Sigmoid colon (tissue), 7 donors: Measurements from ENCODE around the gene SPP2. TPM values are rescaled to one million over a fixed set of nuclear protein-coding genes. Genes with fewer than 3 reads are reported as not detected.

Experiments used
- DNase-seq: peaks from one replicate; pipeline ENCODE4 v3.0.0-alpha.2; 2019
- H3K27ac ChIP-seq, 4 donors: fragments of 200-600 bp; sonication (generic); one replicate each; pipeline ENCODE4 v1.5.1; 2016 to 2019; ENCODE audit warnings: mild to moderate bottlenecking in 1 of 4
- H3K27me3 ChIP-seq, 3 donors: fragments of 200-600 bp; sonication (generic); one replicate each; pipeline ENCODE4 v1.5.1; 2019; ENCODE audit warnings: mild to moderate bottlenecking in 1 of 3
- H3K36me3 ChIP-seq, 4 donors: fragments of 200-600 bp; sonication (generic); one replicate each; pipeline ENCODE4 v1.5.1; 2016 to 2019
- H3K4me1 ChIP-seq, 4 donors: fragments of 200-600 bp; sonication (generic); one replicate each; pipeline ENCODE4 v1.5.1; 2017 to 2019
- H3K4me3 ChIP-seq, 4 donors: fragments of 200-600 bp; sonication (generic); one replicate each; pipeline ENCODE4 v1.5.1; 2017 to 2019; ENCODE audit warnings: mild to moderate bottlenecking in 2 of 4, moderate library complexity in 1 of 4
- H3K9me3 ChIP-seq, 4 donors: fragments of 200-600 bp in 3 of 4; sonication (generic) in 3 of 4; one replicate each; pipeline versions ENCODE4 v1.5.1 to v1.6.1; 2013 to 2019
- EP300 ChIP-seq, 4 donors: sonication (generic); formaldehyde crosslinking; IDR thresholded peaks; one replicate each; pipeline ENCODE4 v1.6.1; 2017; ENCODE audit warnings: antibody characterized with exemption in 4 of 4
- POLR2A ChIP-seq, 2 donors: fragments of 450-650 bp; IDR thresholded peaks; one replicate each; pipeline ENCODE4 v1.6.1; 2016; ENCODE audit warnings: antibody characterized with exemption in 2 of 2, mild to moderate bottlenecking in 2 of 2, moderate library complexity in 2 of 2
- POLR2AphosphoS5 ChIP-seq, 4 donors: sonication (generic); formaldehyde crosslinking; IDR thresholded peaks; one replicate each; pipeline ENCODE4 v1.6.1; 2017; ENCODE audit warnings: antibody characterized with exemption in 4 of 4
- WGBS, 2 donors: extraction: QIAGEN DNeasy Blood & Tissue Kit; methylation state at CpG; one replicate each; pipeline ENCODE4 v1.1.7; 2013; 5-methylcytosine and 5-hydroxymethylcytosine counted together
- intact Hi-C: fragments of 100-400 bp; cut with DNase I; formaldehyde crosslinking; loops from one replicate; pipeline ENCODE4 v1.15.1; 2023
- polyA plus RNA-seq, 3 donors: library from polyadenylated mRNA; stranded (reverse); fragments of 200-250 nt; gene quantifications; one replicate each; pipeline ENCODE4 v1.2.3, GENCODE V29; 2013
- total RNA-seq, 4 donors: library from RNA; depleted of rRNA; stranded (reverse); fragments of >200 nt; gene quantifications; one replicate each; pipeline ENCODE4 v1.1.0, GENCODE V29; 2016
- TF ChIP-seq, protein P1 (sequence below), 4 experiments: fragments of 450-650 bp in 3 of 4; fragments of 200-600 bp in 1 of 4; IDR thresholded peaks; one replicate each; pipeline ENCODE4 v1.5.1; 2016 to 2019; ENCODE audit warnings: antibody characterized with exemption in 4 of 4, mild to moderate bottlenecking in 3 of 4, moderate library complexity in 2 of 4
- donor health status: healthy with polysubstance abuse.
- donor health status: Bipolar disorder and iron deficiency.
- donor health status: healthy.

The SPP2 gene
- total and polyA plus RNA-seq, 7 donors, result not detected

DNA sequence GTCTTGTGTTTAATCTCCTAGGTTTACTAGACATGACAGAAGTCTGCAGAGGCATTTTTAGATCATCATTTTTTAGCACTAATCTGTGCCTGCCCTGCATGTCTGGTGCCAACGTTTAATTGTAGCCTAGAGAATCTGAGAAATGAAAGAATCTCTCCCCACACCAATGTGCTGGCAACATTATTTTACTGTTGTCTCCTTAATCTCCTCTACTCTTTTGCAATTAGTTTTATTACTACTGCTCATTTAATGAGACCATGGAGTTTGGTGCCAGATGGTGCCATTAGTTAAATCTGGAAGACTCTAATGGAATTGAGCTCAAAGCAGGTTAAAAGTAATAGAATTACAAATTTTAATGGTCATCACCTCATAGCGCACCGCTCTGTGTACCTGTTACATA lies 4.0 kb upstream of the SPP2 start:
- DNase-seq, result no peak
- H3K27me3 ChIP-seq, result no peaks in the 10 kb centered on the region

DNA sequence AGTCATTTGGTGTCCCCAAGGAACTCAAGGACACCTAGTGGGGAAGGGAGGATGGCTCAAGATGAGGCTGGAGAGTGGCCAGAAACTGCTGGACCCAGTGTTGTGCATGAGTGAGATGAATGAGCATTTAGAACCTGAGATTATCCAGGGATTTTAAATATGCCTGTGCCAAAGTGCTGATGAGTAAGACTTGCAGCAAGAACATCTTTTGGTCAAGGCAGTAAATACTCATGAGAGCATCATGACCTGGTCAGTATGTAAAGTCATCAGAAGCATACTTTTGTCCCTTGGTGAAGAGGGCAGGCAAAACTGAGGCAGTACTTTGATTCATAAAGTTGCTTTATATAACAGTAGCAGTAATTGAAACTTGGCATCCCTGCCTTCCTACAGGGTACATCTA lies 3.1 kb upstream of the SPP2 start:
- Histone ChIP-seq H3K27me3 (no peaks in the 10 kb centered on the region), H3K4me3 (no peak overlapping the region), H3K27ac (no peak overlapping the region), H3K36me3 (no peaks in the 10 kb centered on the region), H3K9me3 (no peaks in the 10 kb centered on the region), H3K4me1 (no peaks in the 10 kb centered on the region)
- no peak for DNase-seq
- no peak for TF ChIP-seq EP300 (IDR thresholded peaks at IDR 0.05)
- TF ChIP-seq, protein P1, sequence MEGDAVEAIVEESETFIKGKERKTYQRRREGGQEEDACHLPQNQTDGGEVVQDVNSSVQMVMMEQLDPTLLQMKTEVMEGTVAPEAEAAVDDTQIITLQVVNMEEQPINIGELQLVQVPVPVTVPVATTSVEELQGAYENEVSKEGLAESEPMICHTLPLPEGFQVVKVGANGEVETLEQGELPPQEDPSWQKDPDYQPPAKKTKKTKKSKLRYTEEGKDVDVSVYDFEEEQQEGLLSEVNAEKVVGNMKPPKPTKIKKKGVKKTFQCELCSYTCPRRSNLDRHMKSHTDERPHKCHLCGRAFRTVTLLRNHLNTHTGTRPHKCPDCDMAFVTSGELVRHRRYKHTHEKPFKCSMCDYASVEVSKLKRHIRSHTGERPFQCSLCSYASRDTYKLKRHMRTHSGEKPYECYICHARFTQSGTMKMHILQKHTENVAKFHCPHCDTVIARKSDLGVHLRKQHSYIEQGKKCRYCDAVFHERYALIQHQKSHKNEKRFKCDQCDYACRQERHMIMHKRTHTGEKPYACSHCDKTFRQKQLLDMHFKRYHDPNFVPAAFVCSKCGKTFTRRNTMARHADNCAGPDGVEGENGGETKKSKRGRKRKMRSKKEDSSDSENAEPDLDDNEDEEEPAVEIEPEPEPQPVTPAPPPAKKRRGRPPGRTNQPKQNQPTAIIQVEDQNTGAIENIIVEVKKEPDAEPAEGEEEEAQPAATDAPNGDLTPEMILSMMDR (IDR thresholded peaks at IDR 0.05), result no peak
- TF ChIP-seq POLR2A (IDR thresholded peaks at IDR 0.05), result no peak
- TF ChIP-seq POLR2AphosphoS5 (IDR thresholded peaks at IDR 0.05), result no peak
- intact Hi-C loops, result no loop called here

More for the DNA sequence above, 4.0 kb upstream of the SPP2 start:
- 84 to 91% methylated on average over 3 of the region's 3 CpGs for WGBS, 2 donors
- intact Hi-C loops, result no loop called here
- H3K9me3 ChIP-seq, result no peaks in the 10 kb centered on the region
- H3K4me3 ChIP-seq, result no peak overlapping the region
- H3K36me3 ChIP-seq, result no peaks in the 10 kb centered on the region
- H3K4me1 ChIP-seq, result no peaks in the 10 kb centered on the region
- TF ChIP-seq, protein P1 (IDR thresholded peaks at IDR 0.05), result no peak
- TF ChIP-seq POLR2AphosphoS5 (IDR thresholded peaks at IDR 0.05), result no peak
- no peak for TF ChIP-seq EP300 (IDR thresholded peaks at IDR 0.05)
- no peak for TF ChIP-seq POLR2A (IDR thresholded peaks at IDR 0.05)
- no peak overlapping the region for H3K27ac ChIP-seq

DNA sequence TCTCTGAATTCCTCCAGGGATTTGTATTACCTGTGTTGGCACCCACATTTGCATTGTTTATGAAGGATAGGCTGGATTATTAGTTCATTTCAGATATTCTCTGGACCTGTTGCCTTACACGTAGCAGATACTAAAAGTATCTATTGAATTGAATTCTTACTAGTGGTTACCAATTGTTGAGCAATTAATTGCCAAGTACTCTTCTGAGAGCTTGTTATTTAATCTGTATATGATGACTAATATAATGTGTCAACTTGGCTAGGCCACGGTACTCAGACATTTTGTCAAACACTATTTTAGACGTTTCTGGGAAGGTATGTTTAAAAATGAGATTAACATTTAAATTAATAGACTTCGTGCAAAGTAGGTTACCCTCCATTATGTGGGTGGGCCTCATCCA lies 2.5 kb upstream of the SPP2 start:
- intact Hi-C loops, result no loop called here
- 89% methylated on average over 4 of the region's 4 CpGs for WGBS, 2 donors
- TF ChIP-seq EP300 (IDR thresholded peaks at IDR 0.05) (no peak), POLR2A (IDR thresholded peaks at IDR 0.05) (no peak), POLR2AphosphoS5 (IDR thresholded peaks at IDR 0.05) (no peak)
- TF ChIP-seq, protein P1 (IDR thresholded peaks at IDR 0.05), result no peak
- DNase-seq, result no peak
- H3K27me3 ChIP-seq, result no peaks in the 10 kb centered on the region
- H3K9me3 ChIP-seq, result no peaks in the 10 kb centered on the region
- H3K36me3 ChIP-seq, result no peaks in the 10 kb centered on the region
- no peak overlapping the region for H3K27ac ChIP-seq
- H3K4me1 ChIP-seq, result no peaks in the 10 kb centered on the region
- no peak overlapping the region for H3K4me3 ChIP-seq

DNA sequence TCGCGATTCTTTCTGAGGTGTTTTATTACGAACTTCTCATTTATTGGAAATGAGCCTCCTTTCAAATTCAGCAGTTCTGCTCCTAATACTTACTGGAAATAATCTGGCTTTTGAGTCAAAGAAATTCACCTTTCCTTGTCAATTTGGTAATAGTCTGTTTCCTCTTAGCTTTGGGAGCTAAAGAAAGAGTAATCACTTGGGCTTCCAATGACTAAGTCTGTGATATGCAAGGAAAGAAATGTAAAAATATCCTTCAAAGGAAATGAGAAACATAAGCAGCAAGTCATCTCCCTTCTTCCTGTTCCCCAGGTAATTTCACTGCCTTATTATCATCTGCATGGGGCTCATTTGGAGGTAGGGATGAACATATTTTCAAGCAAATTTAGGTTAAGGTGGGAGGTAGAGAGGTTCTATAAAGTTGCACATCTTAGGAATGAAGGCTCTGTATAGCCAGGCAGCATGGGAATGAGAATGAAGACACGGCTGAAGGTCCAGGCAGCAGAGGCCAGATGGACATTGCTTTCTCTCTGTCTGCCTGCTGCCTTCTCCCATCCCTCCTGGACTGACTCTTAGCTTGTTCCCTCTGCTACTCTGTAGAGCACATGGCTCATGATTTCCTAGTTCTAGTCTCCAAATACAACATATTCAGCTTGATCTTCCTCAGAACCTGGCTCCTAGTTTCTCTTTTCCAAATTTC lies 1.0 kb downstream of the SPP2 start:
- intact Hi-C loops, result no loop called here
- TF ChIP-seq, protein P1 (IDR thresholded peaks at IDR 0.05), result no peak
- TF ChIP-seq POLR2A (IDR thresholded peaks at IDR 0.05) (no peak), POLR2AphosphoS5 (IDR thresholded peaks at IDR 0.05) (no peak), EP300 (IDR thresholded peaks at IDR 0.05) (no peak)
- WGBS, 2 donors, result 91 to 92% methylated on average over 4 of the region's 4 CpGs

DNA sequence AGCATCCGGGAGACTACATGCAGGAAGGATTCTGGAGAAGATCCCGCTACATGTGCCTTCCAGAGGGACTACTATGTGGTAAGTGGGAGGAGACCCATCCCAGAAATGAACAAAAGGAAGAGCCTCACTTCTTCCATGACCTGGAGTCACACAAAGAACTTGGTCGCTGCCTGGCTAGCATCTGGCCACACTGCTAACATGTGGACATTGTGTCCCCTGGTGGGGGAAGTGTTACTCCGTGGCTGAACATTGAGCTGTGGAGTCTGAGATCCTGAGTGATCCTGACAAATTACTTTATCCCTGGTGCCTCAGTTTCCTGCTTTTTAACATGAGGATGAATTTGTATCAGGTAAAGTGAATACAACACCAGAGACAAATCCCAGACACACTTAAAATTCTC lies 8.4 kb downstream of the SPP2 start:
- no peak for TF ChIP-seq POLR2A (IDR thresholded peaks at IDR 0.05)
- TF ChIP-seq POLR2AphosphoS5 (IDR thresholded peaks at IDR 0.05), result no peak
- TF ChIP-seq EP300 (IDR thresholded peaks at IDR 0.05), result no peak
- TF ChIP-seq, protein P1 (IDR thresholded peaks at IDR 0.05), result no peak
- Histone ChIP-seq H3K4me3 (no peak overlapping the region), H3K27ac (no peak overlapping the region), H3K27me3 (peaks cover 0 to 4% (median 0%) of the 10 kb centered on the region in 3 donors), H3K36me3 (no peaks in the 10 kb centered on the region), H3K4me1 (no peaks in the 10 kb centered on the region), H3K9me3 (no peaks in the 10 kb centered on the region)
- no peak for DNase-seq
- WGBS, 2 donors, result 89 to 91% methylated on average over 4 of the region's 4 CpGs
- intact Hi-C loops, result no loop called here

More for the DNA sequence above, 1.0 kb downstream of the SPP2 start:
- no peak overlapping the region for H3K27ac ChIP-seq
- H3K9me3 ChIP-seq, result no peaks in the 10 kb centered on the region
- no peak for DNase-seq
- no peaks in the 10 kb centered on the region for H3K27me3 ChIP-seq
- H3K36me3 ChIP-seq, result no peaks in the 10 kb centered on the region
- H3K4me3 ChIP-seq, result no peak overlapping the region
- no peaks in the 10 kb centered on the region for H3K4me1 ChIP-seq
